ENCODE measurements around the gene ZBTB42.

Gene ZBTB42

DNA sequence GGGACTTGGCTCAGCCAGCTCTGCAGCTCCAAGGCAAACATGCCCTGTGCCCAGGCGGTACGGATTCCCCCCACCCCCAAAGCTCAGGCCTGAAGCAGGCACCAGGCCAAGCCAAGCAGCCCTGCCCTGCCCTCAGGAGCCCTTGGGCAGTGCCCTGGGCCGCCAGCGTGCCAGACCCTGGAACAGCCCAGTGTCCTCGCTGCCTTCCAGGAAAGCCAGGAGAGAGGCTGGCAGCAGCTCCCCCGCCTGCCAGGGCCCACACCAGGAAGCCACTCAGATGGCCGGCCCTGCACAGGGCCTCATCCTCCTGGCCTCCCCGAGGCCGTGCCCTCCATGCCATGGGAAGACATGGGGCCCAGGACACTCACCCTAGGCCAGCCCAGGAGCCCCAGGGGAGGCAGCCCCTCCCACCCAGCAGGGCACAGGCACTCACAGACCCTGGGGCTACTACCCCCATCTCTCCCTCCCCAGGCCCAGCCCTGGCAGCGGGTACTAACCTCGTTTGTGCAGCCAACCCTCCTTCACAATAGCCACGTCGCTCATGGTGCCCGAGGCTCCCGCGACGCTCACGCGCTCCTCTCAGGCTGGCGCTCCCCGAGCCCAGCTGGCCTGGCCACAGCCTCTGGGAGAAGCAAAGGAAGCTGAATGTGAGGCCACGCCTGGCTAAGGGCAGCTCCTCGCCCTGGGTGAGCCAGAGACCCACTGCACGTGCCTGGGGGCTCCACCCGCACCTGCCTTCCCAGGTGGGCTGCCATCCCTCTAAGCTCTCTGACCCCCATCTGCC, 8.6 kb upstream of the ZBTB42 start:
- no peak for TF ChIP-seq GATA3 (IDR thresholded peaks at IDR 0.05; ENCODE audit: low read depth, low read length)
- no peak for TF ChIP-seq GATA2 (IDR thresholded peaks at IDR 0.05; ENCODE audit: low read depth, low read length)

DNA sequence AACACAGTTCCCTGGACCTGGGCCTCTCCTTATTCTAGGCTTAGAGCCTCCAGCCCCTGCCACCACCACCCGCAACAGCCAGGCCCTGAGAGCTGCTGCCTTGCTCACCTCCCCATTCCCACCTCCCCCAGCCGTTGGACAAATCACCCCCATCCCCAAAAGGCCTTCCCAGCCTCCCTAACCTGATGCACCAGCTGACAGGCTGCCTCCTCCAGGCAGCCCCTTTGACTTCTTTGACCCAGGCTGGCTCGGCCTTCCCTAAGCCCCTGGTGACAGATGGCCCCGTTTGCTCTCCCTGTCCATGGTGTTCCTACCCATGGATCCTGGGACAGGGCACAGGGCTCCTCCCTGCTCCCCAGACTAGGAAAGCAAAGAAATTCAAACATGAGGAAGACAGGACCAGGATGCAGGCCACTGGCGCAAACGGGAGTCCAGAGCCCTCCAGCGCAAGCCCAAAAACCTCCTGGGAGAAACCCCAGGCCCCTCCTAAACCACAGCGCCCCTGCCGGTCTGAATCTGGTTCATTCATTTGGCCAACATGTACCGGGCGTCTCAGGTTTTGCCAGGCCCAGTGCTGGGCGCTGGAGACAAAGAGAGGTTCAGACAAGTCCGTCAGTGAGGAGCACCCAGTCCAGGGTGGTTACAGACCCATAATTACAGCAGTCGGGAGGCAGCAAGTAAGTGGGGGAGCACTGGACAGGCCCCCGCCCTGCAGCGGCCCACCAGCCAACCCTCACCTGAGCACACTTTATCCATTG, 7.8 kb upstream of the ZBTB42 start:
- no peak for TF ChIP-seq GATA2 (IDR thresholded peaks at IDR 0.05; ENCODE audit: low read depth, low read length)
- no peak for TF ChIP-seq GATA3 (IDR thresholded peaks at IDR 0.05; ENCODE audit: low read depth, low read length)

DNA sequence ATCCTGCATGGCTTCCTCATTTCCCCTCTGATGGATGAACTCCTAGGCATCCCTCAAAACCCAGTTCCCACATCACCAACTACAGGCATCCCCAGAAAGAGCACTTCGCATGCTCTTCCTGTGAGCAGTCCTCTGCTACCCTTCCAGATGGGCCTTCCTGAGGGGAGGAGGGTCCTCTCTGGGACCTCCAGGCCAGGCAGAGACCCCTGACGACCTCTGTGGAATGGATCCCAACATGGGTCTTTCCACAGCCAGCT, 7.3 kb upstream of the ZBTB42 start:
- TF ChIP-seq GATA2 (IDR thresholded peaks at IDR 0.05; ENCODE audit: low read depth, low read length), result no peak
- no peak for TF ChIP-seq GATA3 (IDR thresholded peaks at IDR 0.05; ENCODE audit: low read depth, low read length)

DNA sequence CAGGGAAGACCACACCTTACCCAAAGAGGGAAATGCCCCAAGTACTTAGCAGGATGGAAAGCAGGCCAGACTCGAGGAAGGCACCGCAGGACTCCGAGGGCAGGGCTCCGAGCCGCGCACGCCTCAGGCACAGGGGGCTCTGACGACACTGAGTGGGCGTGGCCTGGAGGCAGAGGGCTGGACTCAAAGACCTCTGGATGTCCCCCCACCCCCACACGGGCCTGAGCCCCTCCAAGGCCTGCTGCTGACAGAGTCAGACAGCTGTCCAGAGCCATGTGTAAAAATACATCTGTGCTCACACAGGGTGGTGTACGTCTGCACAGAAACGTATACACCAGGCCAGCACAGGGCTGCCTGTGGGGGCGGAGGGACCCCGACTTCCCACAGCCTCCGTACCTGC, 6.8 kb upstream of the ZBTB42 start:
- TF ChIP-seq GATA2 (IDR thresholded peaks at IDR 0.05; ENCODE audit: low read depth, low read length) (no peak), GATA3 (IDR thresholded peaks at IDR 0.05; ENCODE audit: low read depth, low read length) (no peak)

DNA sequence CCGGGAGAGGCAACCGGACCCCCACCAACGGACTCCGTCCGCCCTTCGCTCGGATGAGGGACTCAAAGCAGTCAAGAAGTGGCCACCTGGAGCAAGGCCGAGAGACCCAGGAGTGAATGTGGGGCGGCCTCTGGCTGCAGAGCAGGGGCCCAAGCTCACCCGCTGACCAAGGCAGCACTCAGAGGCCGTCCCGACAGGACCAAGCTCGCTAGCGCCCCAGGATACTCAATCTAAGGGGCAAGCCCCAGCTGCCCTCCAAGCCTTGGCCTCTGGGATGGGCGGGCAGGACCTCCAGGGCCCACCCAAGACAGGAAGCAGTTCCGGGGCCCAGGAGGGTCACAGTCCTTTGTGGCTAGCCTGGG, 6.3 kb upstream of the ZBTB42 start:
- TF ChIP-seq GATA2 (IDR thresholded peaks at IDR 0.05; ENCODE audit: low read depth, low read length), result no peak
- TF ChIP-seq GATA3 (IDR thresholded peaks at IDR 0.05; ENCODE audit: low read depth, low read length), result no peak

DNA sequence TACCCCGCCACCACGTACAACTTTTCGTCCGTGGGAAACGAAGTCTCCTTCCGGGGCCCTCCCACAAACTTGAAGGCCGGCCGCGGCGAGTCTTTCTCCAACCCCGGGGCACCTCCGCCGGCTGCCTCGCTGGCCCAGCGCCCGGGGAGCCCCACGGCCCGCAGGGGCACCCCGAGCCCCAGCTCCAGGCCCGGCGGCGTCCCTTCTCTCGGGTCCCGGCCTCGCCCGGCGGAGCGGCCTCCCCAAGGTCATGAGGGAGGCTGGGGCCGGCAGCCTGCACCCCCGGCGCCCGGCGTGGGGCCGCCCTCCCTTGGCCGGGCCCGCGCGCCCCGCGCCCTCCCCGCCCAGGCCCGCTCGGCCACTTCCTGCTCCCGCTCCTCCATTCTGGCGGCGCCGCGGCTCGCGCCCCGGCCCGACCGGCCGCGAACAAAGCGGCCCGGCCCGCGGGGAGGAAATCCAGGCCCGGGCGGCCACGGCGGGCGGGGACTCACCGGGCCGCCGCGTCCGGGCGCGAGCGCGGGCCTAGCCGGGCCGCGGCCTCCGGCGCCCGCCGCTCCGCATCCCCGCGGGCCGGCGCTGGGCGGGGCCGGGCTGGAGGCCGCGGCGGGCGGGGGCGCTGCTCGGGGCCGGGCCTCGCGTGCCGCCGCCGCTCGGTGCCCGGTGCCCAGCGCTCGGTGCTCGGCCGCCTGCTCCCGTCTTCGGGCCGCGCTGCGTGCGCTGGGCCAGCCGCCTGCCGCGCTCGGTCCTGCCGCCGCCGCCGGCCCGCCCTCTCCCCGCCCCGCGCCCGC, 5.7 kb upstream of the ZBTB42 start, which contains the start of gene AKT1:
AKT1 (minus strand) TSS at position 756 of the 788 bp plus-strand sequence. CDS start 3,105 bp downstream, outside the sequence.
- TF ChIP-seq GATA2 (IDR thresholded peaks at IDR 0.05; ENCODE audit: low read depth, low read length), result no peak
- no peak for TF ChIP-seq GATA3 (IDR thresholded peaks at IDR 0.05; ENCODE audit: low read depth, low read length)

DNA sequence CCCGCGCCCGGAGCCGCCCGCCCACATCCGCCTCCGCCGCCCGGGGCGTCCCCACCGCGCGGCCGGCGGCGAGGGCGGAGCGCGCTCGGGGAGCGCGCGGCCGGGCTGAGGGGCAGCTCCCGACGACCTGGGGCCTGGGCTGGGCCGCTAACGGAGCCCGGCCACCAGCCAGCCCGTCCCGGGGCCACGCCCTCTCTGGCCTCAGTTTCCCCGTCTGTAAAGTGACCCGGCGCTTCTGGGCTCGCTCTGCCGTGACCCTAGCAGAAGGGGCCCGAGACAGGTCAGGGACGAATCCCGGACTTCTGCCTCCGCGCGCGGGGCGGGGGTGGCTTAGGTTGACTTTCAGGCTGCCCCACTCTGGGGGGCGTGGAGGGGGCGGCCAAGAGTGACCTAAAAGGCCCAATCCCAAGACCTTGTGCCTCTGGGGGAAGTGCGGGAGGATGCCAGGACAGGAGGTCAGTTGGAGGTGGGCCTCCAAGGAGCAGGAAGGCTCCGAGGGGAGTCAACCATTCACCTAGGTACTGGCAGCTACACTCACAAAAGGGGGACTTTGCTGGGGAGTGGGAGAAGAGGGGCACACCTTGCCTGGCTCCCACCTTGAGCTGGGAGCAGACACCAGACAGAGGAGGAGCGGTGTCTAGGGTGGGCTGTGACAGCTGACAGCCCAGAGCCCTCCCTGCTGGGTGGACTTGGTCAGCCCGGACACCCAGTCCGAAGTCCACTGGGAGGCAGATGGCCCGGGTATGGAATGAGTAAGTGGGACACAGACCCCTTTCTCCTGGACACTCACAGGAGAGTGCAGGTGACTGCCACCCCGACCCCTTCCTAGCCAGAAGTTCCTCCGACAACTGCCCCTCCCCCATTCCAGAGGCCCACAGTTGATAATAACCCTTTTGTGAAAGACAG, 4.9 kb upstream of the ZBTB42 start:
- TF ChIP-seq GATA2 (IDR thresholded peaks at IDR 0.05; ENCODE audit: low read depth, low read length), result no peak
- TF ChIP-seq GATA3 (IDR thresholded peaks at IDR 0.05; ENCODE audit: low read depth, low read length), result no peak

DNA sequence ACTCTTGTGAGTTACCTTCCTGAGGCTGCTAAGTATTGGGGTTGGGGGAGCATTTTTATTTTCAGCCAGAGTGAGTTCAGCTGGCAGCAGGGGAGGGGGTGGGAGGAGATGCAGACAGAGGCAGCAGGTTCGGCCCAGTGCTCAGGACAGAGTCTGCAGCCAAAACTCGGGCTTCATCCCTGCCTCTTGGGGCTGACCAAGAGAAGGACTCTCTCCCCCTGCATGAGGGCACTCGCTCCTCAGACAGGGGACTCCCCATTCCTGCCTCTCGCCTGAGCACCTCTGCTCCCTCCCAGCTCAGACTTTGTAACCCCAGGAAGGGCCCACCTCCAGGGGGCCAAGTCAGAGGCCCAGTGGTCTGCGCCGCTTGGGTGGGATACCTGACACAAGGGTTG, 4.2 kb upstream of the ZBTB42 start:
- TF ChIP-seq GATA3 (IDR thresholded peaks at IDR 0.05; ENCODE audit: low read depth, low read length), result no peak
- TF ChIP-seq GATA2 (IDR thresholded peaks at IDR 0.05; ENCODE audit: low read depth, low read length), result no peak

DNA sequence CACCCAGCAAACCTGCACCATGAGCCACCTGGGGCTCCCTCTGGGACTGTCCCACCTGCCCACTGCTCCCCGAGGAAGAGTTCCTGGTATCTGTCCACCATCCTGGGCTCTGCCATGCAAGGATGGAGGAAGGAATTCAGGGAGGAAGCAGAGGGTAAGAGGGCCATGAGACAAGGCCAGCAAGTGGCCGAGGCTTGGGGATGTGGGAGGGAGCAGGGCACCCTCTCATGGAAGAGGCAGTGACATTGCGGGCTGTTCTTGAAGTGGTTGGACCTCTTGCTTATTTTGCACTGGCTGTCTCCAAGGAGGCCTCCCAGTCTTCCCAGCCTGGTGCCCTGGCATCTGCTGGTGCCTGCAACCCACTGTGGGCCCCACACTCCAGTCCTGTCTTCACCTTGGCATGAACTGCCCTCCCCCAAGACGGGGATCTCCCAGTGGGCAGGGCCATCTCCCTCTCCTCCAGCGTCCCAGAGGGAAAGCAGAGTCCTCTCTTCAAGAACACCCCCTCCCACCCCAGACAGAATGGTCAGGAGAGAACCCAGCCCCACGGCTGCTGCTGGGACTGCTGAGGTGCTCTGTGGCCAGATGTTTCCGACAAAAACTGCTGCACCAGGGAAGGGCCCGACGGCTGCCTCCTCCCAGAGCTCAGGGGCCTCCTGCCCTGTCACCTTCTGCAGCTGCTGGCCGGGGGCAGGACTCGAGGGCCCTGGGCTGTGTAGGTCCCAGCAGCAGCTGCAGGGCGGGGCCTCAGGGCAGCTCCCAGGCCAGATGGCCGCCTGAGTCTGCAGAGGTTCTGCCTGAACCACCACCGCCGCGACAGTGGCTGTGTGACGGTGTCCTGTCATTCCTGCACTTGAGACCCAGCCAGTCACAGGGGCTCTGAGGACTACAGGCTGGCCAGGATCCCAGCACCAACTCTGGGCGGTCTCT, 3.5 kb upstream of the ZBTB42 start:
- TF ChIP-seq GATA3 (IDR thresholded peaks at IDR 0.05; ENCODE audit: low read depth, low read length) (no peak), GATA2 (IDR thresholded peaks at IDR 0.05; ENCODE audit: low read depth, low read length) (no peak)

DNA sequence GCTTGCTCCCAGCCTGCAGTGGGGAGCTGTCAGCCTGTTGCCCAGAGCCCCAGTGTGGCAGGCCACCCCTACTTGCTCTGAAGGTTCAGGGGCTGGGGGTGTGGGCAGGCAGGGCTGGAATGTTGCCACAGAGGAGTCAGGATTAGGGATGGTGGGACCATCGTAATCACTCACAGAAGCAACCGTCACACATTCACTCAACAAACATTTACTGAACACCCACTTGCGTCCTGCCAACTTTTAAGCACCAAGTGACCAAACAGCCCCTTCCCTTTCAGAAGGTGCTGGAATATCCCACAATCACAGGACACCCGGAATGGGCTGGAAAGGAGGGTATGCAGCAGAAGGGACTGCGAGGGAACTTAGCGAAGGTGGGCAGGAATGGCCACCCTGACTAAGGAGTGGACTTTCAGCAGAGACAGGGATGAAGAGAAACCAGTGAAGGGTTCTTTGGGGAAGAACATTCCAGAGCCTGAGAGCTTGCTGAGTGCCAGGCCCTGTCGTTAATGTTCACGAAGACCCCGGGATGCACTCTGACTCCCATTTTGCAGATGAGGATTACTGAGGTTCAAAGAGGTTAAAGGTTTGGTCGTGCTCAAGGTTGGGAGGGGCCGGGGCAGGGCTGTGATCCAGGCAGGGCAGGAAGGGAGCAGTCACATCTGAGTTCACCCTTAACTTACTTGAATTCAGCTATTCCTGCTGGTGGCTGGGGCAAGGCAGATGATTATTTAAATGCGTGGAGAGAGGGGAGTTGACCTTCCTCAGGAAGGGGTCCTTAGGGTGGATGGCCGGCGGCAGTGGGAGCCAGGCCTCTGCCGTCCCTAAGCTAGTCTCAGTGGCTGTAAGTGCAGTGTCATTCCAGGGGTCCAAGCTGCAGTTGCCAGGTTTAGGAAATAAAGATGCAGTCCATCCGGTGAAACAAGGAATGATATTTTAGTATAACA, 2.3 kb upstream of the ZBTB42 start:
- TF ChIP-seq GATA2 (IDR thresholded peaks at IDR 0.05; ENCODE audit: low read depth, low read length) (no peak), GATA3 (IDR thresholded peaks at IDR 0.05; ENCODE audit: low read depth, low read length) (no peak)

DNA sequence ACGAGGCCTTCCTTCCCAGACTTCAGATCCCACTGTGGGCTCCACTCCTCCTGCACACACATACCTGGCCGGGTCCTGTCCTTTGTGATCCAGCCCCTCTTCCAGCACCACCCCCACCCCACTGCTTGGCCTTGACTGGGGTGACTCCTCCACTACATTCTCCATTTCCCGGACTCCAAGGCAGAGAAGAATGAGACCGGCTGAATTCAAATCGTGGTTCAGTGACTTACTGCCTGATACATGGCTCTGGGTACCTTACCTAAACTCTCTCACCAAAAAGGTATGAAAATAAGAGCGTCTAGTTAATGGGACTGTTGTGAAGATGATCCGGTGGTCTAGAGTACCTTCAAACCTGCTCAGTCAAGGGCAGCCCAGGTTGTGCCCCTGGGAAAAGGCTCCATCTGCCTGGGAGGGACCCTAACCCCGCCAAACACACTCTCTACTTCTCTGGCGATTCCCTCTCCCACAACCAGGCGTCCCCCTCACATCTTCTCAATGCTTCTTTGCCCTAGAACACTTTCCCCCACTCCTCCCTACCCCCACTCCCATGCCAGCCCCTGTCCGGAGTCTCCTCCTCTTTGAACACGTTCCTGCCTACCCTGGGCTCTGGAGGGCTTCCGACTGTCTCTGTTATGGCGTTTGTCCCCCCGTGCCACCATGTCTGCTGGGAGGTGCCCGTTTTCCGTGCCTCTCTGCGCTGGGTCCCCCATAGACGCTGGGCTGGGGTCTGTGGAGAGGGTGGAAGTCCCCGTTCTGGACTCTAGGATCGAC, 1.5 kb upstream of the ZBTB42 start:
- no peak for TF ChIP-seq GATA3 (IDR thresholded peaks at IDR 0.05; ENCODE audit: low read depth, low read length)
- no peak for TF ChIP-seq GATA2 (IDR thresholded peaks at IDR 0.05; ENCODE audit: low read depth, low read length)
